Smooth muscle cell (in vitro differentiated cells): ENCODE results near the gene AKAP5. TPM values are rescaled to one million over a fixed set of nuclear protein-coding genes. Genes with fewer than 3 reads are reported as not detected.

ENCODE experiments used
- DNase-seq: peaks from one replicate; lab custom pipeline; 2025; ENCODE audit not compliant: unreplicated experiment; lab: John Stamatoyannopoulos, UW
- H2AFZ ChIP-seq: fragments of 200-600 bp; sonication (generic); 2 replicates; pipeline ENCODE4 v1.6.0; 2016; ENCODE audit warnings: antibody characterized with exemption, low read depth, mild to moderate bottlenecking
- H3F3A ChIP-seq: fragments of 200-600 bp; sonication (generic); 2 replicates; pipeline ENCODE4 v1.6.0; 2017; ENCODE audit warnings: antibody characterized with exemption, low read depth
- H3K27ac ChIP-seq: fragments of 200-600 bp; sonication (generic); 2 replicates; pipeline ENCODE4 v1.5.1; 2016; ENCODE audit warnings: low read depth, mild to moderate bottlenecking
- H3K27me3 ChIP-seq: fragments of 200-600 bp; sonication (generic); 2 replicates; pipeline ENCODE4 v1.6.1; 2016; ENCODE audit warnings: low read depth, mild to moderate bottlenecking
- H3K36me3 ChIP-seq: fragments of 200-600 bp; sonication (generic); 2 replicates; pipeline ENCODE4 v1.5.1; 2016; ENCODE audit warnings: low read depth
- H3K4me1 ChIP-seq: fragments of 200-600 bp; sonication (generic); 2 replicates; pipeline ENCODE4 v1.5.1; 2016; ENCODE audit warnings: low read depth
- H3K4me2 ChIP-seq: fragments of 200-600 bp; sonication (generic); 2 replicates; pipeline ENCODE4 v1.6.0; 2016; ENCODE audit warnings: mild to moderate bottlenecking
- H3K4me3 ChIP-seq: fragments of 200-600 bp; sonication (generic); 2 replicates; pipeline ENCODE4 v1.5.1; 2016; ENCODE audit warnings: mild to moderate bottlenecking
- H3K79me2 ChIP-seq: fragments of 200-600 bp; sonication (generic); 2 replicates; pipeline ENCODE4 v1.6.0; 2016; ENCODE audit warnings: low read depth, mild to moderate bottlenecking
- H3K9ac ChIP-seq: fragments of 200-600 bp; sonication (generic); 2 replicates; pipeline ENCODE4 v1.6.0; 2016; ENCODE audit warnings: low read depth
- H3K9me3 ChIP-seq: fragments of 200-600 bp; sonication (generic); replicated peaks from 2 replicates; pipeline ENCODE4 v1.5.1; 2016; ENCODE audit warnings: low read depth
- H4K20me1 ChIP-seq: fragments of 200-600 bp; sonication (generic); 2 replicates; pipeline ENCODE4 v1.6.0; 2016; ENCODE audit warnings: low read depth
- CTCF ChIP-seq: fragments of 200-600 bp; sonication (generic); IDR thresholded peaks from 2 replicates; pipeline ENCODE4 v1.5.1; 2017; ENCODE audit warnings: borderline replicate concordance, mild to moderate bottlenecking, antibody characterized with exemption; ENCODE audit not compliant: insufficient read depth, poor library complexity, severe bottlenecking
- WGBS: methylation state at CpG from one replicate; pipeline ENCODE4 v1.1.7; 2016; ENCODE audit warnings: low lambda C conversion rate; 5-methylcytosine and 5-hydroxymethylcytosine counted together
- polyA plus RNA-seq: library from polyadenylated mRNA; unstranded; fragments of >200 nt; fragmentation: Nextera tagmentation; extraction: Ambion mirVana; gene quantifications from 2 replicates; pipeline ENCODE4 v1.2.1, GENCODE V29; 2016
- total RNA-seq: library from RNA; depleted of rRNA; stranded (reverse); fragments of >200 nt; gene quantifications from 2 replicates; pipeline ENCODE4 v1.2.3, GENCODE V29; 2014

Gene AKAP5
- total and polyA plus RNA-seq, 2 experiments from 2014 or later: 0.94 to 4.4 TPM

GRCh38 chr14:64476438-64476837 lies 11.1 kb downstream of the AKAP5 start:
- H3F3A ChIP-seq: peaks cover 10% of the 10 kb centered on the region
- H2AFZ ChIP-seq: no peak overlapping the region
- WGBS: 87% methylated on average over 8 of the region's 8 CpGs
- H3K4me3 ChIP-seq: no peak overlapping the region
- TF ChIP-seq CTCF: no peak
- H4K20me1 ChIP-seq: no peaks in the 10 kb centered on the region
- H3K27me3 ChIP-seq: no peaks in the 10 kb centered on the region
- peaks cover 16% of the 10 kb centered on the region for H3K79me2 ChIP-seq
- H3K9me3 ChIP-seq: no peaks in the 10 kb centered on the region
- no peaks in the 10 kb centered on the region for H3K36me3 ChIP-seq
- no peaks in the 10 kb centered on the region for H3K4me1 ChIP-seq
- H3K27ac ChIP-seq: no peak overlapping the region
- no peak overlapping the region for H3K9ac ChIP-seq
- no peak for DNase-seq
- H3K4me2 ChIP-seq: no peak overlapping the region

- no peaks in the 10 kb centered on the region for H3K4me1 ChIP-seq
- H4K20me1 ChIP-seq: no peaks in the 10 kb centered on the region
- no peaks in the 10 kb centered on the region for H3K36me3 ChIP-seq
- H3K27me3 ChIP-seq: no peaks in the 10 kb centered on the region
- H3K4me3 ChIP-seq: no peak overlapping the region
- H2AFZ ChIP-seq: no peak overlapping the region
- no peaks in the 10 kb centered on the region for H3K9me3 ChIP-seq
- no peak overlapping the region for H3K27ac ChIP-seq
- peak; percentile 51 for TF ChIP-seq CTCF
- DNase-seq: no peak
- H3K9ac ChIP-seq: no peak overlapping the region
- peaks cover 6% of the 10 kb centered on the region for H3K79me2 ChIP-seq
- no peak overlapping the region for H3K4me2 ChIP-seq
- H3F3A ChIP-seq: peaks cover 10% of the 10 kb centered on the region
Observed at GRCh38 chr14:64478634-64479250, 13.4 kb downstream of the AKAP5 start.

- H3K4me2 ChIP-seq: no peak overlapping the region
- H3K27ac ChIP-seq: no peak overlapping the region
- no peak for DNase-seq
- no peak for TF ChIP-seq CTCF
- no peak overlapping the region for H2AFZ ChIP-seq
- no peaks in the 10 kb centered on the region for H3K9me3 ChIP-seq
- H3K79me2 ChIP-seq: no peaks in the 10 kb centered on the region
- H3K4me1 ChIP-seq: peaks cover 3% of the 10 kb centered on the region
- peaks cover 13% of the 10 kb centered on the region for H4K20me1 ChIP-seq
- H3K36me3 ChIP-seq: peaks cover 14% of the 10 kb centered on the region
- no peak overlapping the region for H3K4me3 ChIP-seq
- WGBS: 99% methylated on average over 5 of the region's 5 CpGs
- H3F3A ChIP-seq: no peaks in the 10 kb centered on the region
- no peaks in the 10 kb centered on the region for H3K27me3 ChIP-seq
- H3K9ac ChIP-seq: no peak overlapping the region
Observed at GRCh38 chr14:64488590-64489099, 23.3 kb downstream of the AKAP5 start.

- DNase-seq: no peak
- Histone ChIP-seq H2AFZ (no peak overlapping the region), H3K4me2 (no peak overlapping the region), H3K27me3 (no peaks in the 10 kb centered on the region), H3K4me1 (no peaks in the 10 kb centered on the region), H3K9ac (no peak overlapping the region), H3F3A (no peaks in the 10 kb centered on the region), H3K27ac (no peak overlapping the region), H3K4me3 (no peak overlapping the region), H3K36me3 (peaks cover 11% of the 10 kb centered on the region), H3K9me3 (no peaks in the 10 kb centered on the region), H3K79me2 (peaks cover 22% of the 10 kb centered on the region), H4K20me1 (peaks cover 13% of the 10 kb centered on the region)
- 91% methylated on average over 2 of the region's 2 CpGs for WGBS
- no peak for TF ChIP-seq CTCF
Observed at GRCh38 chr14:64491637-64492036, 26.3 kb downstream of the AKAP5 start.
